ENCODE data around the gene SLC30A2.
"Not testable (repeated sequence)": the region's sequence is repeated elsewhere in the genome, so short reads cannot be mapped to it uniquely, and the experiment has no call there.

SLC30A2 gene, protein sequence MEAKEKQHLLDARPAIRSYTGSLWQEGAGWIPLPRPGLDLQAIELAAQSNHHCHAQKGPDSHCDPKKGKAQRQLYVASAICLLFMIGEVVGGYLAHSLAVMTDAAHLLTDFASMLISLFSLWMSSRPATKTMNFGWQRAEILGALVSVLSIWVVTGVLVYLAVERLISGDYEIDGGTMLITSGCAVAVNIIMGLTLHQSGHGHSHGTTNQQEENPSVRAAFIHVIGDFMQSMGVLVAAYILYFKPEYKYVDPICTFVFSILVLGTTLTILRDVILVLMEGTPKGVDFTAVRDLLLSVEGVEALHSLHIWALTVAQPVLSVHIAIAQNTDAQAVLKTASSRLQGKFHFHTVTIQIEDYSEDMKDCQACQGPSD

DNA sequence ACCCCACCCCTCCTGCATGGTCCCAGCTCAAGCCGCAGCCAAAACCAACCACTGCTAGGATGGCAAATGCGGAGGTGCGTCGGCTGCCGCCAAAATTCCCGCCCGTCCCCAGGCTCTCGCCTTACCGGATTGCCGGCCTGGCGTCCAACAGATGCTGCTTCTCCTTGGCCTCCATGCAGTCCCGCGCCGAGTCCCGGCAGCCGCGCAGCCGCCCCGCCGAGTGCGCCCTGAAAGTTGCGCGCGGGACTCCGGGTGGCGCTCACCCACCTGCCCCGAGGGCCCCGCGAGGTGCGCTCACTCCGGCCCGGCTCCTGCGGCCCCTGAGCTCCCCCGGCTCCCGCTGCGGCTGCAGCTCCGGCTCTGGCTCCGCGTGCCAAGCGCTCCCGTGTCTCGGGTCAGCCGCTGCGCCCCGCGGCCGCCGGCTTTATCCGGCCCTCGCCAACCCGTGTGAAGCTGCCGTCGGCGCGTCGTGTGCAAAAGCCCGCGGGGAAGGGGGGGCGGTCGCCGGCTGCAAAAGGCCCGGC is at the start of gene SLC30A2:
TSS of gene SLC30A2 (minus strand) at position 397 of the 524 bp plus-strand sequence. CDS start at position 175, 222 bp downstream.
- in situ Hi-C loops (cut with MboI; ENCODE audit: low sequenced_read_pairs): no loop called here

DNA sequence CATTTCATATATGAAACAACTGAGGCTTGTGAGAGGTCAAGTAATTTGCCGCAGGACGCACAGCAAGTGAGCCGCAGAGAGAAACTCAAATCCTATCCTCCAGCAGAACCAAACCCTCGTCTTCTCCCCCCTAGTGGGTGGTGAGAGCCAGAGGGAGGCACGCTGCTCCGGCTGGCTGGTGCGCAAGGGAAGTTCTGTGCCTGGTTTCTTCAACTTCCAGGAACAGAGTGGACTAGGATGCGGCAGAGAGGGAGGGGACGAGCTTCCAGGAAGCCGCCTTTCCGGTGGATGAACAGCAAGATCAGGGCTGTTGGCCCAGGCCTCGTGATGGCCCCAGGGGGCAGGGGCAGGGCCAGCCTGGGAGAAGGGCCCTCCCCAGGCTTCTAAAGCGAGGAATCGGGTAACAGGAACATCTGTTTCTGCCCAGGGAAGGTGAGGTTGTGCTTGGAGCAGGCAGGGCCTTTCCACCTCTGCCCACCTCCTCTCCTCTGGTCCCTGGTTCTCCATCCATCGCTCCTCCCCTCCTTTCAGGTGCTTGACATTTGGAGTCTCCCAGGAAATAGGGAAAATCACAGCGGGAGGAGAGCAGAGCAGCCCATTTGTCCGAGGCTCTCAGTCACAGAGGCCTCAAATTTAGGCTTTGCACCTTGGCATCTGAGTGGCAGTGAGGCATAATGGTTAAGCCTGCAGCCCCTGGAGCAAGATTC is 48.9 kb upstream of the SLC30A2 start:
- in situ Hi-C loops (cut with MboI; ENCODE audit: low sequenced_read_pairs): no loop called here

DNA sequence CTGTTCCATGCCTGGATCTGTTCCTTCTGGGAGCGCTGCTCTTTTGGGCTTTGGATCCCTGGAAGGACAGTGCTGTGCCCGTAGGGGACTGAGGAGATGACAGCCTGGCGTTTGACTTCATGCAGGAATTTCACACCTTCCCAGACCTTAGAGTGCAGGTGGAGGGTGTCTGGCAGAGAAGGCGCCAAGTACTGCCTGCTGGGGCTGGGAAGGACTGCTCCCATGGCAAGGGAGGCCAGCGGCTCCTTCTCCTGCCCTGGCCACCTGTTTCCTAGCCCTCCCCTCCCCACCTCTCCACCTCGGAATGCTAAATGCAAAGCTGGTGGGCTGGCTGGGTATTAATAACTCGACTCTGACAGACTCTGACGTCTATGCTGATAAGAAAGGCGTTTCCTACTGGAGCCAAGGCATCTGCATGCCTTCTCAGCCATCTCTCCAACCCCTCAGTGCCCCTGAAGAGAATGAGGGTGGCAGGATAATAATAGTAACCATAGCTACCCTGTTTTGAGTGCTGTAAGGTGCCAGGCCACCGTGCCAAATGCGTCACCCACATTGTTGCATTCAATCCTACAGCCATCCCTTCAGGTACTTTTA is 48.3 kb upstream of the SLC30A2 start:
- in situ Hi-C loops (cut with MboI; ENCODE audit: low sequenced_read_pairs): no loop called here

DNA sequence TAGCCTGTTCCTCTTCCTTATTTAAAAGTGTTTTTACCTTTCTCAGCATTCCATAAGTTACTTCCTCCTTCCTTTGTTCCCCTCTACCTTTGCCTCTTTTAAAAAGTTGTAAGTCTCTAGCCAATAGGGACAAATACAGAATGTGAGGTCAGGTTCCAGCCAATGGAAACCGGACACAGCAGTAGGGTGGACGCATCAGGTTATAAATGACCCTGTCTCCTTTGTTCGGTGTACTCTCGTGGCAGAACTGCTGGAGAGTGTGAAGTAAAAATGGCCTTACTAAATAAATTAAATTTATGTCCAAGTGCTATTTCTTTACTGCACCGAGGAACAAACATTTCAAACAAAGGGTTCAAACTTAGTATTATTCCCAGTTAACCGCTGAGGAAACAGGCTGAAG is 47.7 kb upstream of the SLC30A2 start:
- in situ Hi-C loops (cut with MboI; ENCODE audit: low sequenced_read_pairs): not testable (repeated sequence)

DNA sequence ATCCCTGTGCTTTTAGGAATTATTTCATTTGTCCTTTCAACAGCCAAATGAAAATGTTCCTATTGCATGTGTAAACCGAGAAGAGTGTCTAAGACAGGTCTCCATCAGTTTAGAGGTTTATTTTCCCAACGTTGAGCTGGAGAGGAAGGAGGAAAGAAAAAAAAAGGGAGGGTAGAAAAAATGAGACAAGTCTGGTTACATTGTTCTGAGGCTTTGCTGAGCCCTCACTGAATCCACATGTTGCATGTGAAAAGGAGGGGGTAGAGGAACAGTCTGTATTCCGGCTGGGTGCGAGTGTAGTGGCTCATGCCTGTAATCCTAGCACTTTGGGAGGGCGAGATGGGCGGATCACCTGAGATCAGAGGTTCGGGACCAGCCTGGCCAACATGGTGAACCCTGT is 46.5 kb upstream of the SLC30A2 start:
- in situ Hi-C loops (cut with MboI; ENCODE audit: low sequenced_read_pairs): no loop called here

DNA sequence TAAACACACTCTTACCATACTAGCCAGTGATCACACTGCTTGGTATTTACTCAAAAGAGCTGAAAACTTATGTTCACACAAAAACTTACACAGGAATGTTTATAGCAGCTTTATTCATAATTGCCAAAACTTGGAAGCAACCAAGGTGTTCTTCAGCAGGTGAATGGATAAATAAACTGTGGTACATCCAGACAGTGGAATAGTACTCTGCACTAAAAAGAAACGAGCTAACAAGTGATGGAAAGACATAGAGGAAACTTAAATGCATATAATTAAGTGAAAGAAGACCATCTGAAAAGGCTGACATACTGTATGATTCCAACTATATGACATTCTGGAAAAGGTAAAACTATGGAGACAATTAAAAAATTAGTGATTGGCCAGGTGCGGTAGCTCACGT is 45.0 kb upstream of the SLC30A2 start:
- in situ Hi-C loops (cut with MboI; ENCODE audit: low sequenced_read_pairs): no loop called here

DNA sequence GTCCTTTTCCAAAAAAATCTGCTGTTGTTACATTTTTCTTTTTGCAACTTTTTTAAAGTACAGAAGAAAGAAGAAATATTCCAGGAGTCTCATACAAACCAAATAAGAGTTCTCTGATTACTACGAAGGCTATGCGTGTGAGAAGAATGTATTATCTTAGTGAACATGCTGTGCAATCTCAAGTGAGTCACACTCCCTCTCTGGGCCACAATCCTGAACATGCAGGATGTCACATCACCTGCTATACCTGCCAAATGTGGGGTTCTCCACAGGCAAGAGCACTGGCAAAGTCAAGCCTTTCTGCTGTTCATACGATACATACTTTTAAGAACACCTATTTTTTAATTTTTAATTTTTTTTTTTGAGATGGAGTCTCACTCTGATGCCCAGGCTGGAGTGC is 43.2 kb upstream of the SLC30A2 start:
- in situ Hi-C loops (cut with MboI; ENCODE audit: low sequenced_read_pairs): no loop called here

DNA sequence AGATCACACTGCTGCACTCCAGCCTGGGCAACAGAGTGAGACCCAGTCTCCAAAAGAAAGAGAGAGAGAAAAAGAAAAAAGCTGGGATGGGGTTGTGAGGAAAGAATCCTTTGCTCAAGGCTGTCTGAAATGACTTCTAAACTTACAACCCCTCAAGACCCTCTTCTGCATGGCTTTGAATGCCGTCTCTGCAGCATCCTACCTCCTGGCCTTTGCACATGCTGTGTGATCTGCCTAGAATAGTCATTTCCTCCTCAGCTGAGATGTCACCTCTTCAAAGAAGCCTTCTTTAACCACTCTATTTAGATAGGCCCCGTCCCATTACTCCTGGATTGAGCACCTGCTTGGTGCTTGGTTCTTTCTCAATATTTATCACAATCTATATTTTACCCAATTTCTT is 38.9 kb upstream of the SLC30A2 start:
- in situ Hi-C loops (cut with MboI; ENCODE audit: low sequenced_read_pairs): no loop called here

DNA sequence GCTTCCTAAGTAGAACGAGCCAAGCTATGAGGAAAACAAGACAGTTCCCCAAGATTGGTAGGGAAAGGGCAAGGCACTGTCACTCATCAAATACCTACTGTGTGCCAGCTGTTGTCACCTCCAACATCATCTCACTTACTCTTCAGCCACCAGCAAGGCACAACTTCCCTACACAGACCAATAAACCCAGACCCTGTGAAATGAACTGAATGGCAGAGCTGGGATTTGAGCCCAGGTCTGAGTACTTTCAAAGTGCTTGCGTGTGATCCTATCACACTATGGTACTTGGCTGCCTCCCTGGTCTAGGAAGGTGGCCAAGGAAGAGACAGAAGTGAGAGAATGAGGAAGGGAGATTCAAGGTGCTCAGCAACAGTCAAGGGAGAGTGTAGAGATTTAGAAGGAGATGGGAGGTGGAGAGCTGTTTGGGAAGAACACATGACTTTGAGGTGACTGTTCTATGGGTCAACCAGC is 38.2 kb upstream of the SLC30A2 start:
- in situ Hi-C loops (cut with MboI; ENCODE audit: low sequenced_read_pairs): no loop called here

DNA sequence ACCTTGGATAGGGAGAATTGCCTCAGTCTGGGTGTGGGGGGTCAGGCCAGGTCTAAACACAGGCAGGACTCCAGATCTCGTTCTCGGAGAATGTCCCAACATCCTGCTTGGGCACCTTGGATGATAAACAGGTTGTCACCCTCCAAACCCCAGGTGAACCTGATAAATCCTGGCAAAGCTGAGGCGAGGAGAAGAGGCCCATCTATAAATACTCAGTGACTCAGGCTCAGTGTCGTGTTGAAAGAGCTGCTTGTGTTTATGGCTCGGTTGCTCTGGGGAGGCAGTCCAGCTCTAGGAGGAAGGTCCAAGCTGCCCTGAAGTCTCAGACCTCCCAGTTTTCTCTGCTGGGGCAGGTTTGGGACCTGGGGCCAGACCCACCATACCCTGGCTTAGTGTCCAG is 37.3 kb upstream of the SLC30A2 start:
- in situ Hi-C loops (cut with MboI; ENCODE audit: low sequenced_read_pairs): no loop called here

DNA sequence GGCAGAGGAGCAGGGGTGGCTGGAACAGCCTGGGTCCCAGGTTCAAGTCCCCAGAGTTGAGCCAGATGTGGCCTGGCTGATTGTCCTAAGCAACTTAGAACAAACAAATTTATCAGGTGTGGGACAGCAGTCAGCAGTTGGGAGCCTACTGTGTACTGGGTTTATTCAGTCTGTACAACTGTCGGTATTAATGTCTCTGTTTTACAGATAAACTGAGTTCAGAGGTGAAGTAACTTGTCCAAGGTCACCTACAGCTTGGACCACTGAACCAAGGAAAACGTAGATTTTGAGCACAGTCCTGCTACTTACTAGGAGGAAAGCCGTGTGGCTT is 36.1 kb upstream of the SLC30A2 start:
- in situ Hi-C loops (cut with MboI; ENCODE audit: low sequenced_read_pairs): no loop called here

DNA sequence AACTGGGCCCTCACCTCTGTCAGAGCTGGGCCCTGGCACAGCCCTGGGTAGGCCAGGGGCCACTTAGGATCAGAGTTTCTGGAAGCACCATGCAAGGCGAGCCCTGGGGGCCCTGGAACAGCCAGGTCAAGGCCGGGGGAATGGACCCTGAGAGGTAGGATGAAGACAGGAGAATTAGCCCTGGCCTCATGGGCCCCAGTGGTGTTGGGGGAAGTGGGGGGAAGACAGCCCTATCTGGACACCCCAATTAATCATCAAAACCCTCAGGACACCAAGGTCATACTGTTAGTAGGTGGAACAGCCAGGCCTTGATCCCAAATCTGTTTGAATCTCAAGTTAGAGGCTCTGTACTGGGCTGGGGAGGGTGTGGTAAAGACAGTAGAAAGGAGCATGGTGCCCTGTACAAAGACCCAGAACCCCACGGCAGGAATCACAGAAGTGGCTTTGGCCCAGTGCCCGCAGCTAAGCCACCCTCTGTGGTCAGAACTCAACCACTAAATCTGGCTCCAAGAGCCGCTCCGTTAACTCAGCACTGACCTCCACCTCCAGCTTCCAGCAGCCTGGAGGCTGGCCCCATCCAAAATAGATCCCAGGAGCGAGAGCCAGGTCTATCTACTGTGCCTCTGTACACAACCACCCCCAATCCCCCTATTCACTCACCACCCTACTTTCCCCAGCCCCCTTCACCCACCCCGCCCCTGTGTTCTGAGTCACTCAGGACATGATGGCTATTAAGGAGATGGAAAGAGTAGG is 35.5 kb upstream of the SLC30A2 start:
- in situ Hi-C loops (cut with MboI; ENCODE audit: low sequenced_read_pairs): no loop called here

DNA sequence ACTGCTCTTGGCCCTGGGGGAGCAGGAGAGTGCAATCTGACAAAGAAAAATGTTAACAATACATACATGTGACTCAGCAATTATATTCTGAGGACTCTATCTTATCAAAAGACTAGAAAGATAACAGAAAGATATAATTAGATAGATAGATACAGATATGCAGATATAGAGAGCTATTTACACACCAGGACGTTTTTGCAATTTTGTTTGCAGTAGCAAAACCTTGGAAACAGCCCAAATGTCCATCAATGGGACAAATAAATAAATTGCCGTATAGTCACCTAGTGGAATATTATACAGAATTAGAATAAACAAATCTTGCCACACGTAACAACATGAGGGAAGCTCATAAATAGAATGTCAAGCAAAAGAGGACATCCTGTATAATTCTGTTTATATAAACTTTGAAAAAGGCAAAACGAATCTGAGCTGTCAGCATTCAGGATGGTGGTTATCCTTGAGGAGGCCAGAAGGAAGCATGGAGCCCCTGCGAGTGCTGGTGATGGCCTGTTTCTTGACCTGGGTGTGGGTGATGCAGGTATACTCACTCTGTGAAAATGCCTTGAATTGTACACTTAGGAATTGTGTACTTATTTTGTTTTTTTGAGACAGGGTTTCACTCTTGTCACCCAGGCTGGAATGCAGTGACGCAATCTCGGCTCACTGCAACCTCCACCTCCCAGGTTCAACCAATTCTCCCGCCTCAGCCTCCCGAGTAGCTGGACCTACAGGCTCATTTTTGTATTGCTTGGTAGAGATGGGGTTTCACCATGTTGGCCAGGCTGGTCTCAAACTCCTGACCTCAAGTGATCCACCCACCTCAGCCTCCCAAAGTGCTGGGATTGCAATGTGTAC is 34.3 kb upstream of the SLC30A2 start:
- in situ Hi-C loops (cut with MboI; ENCODE audit: low sequenced_read_pairs): no loop called here

DNA sequence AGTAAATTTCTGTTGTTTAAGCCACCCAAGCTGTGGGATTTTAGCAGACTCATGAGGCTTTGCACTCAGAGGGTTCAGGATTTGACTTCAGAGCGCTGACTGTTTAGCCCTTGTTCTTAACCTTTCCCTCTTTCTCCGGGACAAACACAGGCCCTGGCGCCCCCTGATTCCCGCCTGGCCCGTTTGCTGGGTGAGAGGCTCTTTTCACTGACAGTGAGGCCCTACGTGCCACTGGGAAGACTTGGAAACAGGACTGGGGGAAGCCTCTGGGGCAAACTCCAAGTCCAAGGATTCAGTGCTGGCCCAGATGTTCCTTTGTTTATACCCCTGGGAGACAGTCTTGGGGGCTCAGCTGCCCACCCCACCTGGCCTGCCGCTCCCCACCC is 33.3 kb upstream of the SLC30A2 start:
- in situ Hi-C loops (cut with MboI; ENCODE audit: low sequenced_read_pairs): no loop called here

DNA sequence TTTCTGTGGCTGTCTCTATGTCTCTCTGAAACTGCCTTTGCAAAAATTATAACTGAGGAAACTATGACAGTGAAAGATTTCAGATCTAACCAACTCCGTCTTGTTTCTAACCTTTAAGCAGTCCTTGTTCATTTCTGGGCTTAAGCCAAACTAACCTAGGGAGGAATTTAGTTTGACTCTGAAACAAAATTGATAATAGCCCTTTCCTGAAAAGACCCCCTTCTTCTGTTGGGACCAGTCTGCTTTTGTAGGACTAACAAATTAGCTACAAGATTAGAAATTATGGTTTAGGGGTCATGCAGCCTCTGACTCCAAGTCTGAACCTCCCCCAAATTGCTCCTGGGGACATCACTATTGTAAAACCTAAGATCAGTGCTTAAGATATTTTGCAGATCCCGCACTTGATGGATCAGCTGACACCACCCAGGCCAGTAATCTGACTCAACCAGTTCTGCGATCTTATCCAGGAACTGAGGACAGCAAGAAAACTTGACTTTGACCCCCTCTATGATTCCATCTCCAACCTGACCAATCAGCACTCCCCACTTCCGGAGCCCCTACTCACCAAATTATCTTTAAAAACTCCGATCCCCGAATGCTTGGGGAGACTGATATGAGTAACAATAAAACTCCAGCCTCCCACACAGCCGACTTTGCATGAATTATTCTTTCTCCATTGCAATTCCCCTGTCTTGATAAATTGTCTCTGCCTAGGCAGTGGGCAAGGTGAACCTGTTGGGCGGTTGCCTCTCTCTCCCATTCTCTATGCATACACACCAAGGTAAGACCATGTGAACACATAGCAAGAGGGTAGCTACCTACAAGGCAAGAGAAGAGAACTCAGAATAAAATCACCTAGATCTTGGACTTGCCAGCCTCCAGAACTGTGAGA is 32.6 kb upstream of the SLC30A2 start:
- in situ Hi-C loops (cut with MboI; ENCODE audit: low sequenced_read_pairs): no loop called here

DNA sequence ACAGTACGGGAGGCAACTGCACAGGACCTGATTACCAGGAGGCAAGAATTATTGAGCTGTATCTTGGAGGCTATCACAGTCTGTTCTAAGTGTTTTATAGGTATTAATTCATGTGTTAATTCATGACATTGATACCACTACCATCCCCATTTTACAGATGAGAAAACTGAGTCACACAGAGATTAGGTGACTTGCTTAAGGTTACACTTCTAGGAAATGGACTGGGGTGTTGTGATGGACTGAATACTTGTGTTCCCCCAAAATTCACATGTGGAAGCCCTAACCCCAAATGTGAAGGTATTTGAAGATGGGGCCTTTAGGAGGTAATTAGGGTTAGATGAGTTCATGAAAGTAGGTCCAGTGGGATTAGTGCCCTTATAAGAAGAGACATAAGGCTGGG is 31.6 kb upstream of the SLC30A2 start:
- in situ Hi-C loops (cut with MboI; ENCODE audit: low sequenced_read_pairs): no loop called here

DNA sequence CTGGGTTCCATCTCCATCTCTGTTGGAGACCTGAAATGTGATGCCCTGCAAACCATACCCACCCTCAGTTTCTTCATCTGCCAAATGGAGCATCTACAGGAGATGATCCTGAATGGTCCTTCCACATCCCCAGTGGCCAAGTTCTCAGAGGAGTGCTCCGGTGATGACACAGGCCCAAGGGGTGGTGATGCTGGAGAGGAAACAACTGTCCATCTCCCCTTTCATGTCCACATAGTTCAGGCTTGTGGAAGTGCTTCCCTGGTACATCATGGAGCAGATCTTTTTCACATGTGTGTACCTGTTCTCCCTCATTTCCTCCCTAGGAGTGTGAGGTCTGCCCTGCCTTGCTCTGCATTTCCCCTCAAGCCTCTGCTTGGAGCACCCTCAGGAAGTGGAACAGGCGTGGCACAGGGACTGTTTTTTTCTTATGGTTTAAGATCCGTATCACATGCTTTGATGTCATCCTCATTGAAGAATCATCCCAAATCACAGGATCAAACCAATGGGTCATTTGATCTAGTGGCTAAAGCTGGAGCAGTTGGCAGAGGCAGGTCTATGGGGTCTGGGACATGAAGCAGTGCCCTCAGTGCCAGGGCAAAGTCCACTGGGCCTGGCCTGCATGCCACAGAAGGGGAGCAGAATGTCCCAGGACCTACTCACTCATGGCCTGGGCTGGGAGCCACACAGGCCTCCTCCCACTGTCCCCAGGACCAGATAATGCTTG is 29.7 kb upstream of the SLC30A2 start:
- in situ Hi-C loops (cut with MboI; ENCODE audit: low sequenced_read_pairs): no loop called here

DNA sequence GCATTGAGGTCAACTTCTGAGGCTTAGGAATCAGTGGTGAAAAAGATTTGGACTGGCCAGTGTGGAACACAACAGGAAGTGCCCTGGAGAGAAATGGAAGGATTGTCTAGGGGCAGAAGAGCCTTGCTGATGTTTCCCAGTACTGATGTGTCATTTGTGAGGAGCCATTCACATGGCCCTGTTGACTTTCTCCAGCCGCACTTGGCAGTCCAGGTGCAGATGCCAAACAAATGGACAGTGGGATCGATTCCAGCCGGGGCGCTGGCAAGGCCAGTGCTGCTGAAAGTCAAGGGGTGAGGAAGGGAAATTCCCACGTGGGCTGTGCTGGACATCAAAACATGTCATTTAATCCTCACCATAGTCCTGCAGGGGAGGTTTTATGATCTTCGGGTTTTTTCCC is 26.4 kb upstream of the SLC30A2 start:
- in situ Hi-C loops (cut with MboI; ENCODE audit: low sequenced_read_pairs): no loop called here

DNA sequence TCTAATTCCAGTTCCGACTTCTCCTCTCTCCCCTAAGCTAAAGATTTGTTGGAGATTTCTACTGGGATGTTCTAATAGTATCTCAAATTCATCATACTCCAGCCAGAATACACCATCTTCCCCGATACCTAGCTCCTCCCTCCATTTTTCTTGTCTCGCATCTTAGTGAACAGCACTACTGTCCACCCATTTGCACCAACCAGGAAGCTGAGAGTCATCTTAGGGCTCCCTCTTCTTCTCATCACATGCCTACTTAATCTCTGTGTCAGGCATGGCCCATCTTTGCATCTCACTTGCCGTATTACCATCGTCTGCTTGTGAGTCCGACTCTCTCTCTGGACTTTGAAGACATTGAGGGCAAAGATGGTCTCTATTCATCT is 25.0 kb upstream of the SLC30A2 start:
- in situ Hi-C loops (cut with MboI; ENCODE audit: low sequenced_read_pairs): no loop called here
